HEK293 (cell line): ENCODE data around the gene FBXO10.

Experiments
- CTCF ChIA-PET: fragments of 350-600 bp; formaldehyde crosslinking; extraction: SDS; loops from one replicate; lab custom pipeline; 2021; ENCODE audit warnings: antibody characterized with exemption; lab: Yijun Ruan, JAX
- POLR2A ChIA-PET: fragments of 300-600 bp; formaldehyde crosslinking; extraction: SDS; loops from one replicate; lab custom pipeline; 2020; ENCODE audit warnings: antibody characterized with exemption, inconsistent platforms; lab: Yijun Ruan, JAX
- H3K27ac ChIP-seq: fragments of 200-500 bp; sonication (Bioruptor generic); 2 replicates; pipeline ENCODE4 v1.5.1; 2014; ENCODE audit warnings: low read depth, low read length, control low read depth, inconsistent platforms; ENCODE audit errors: extremely low read depth
- H3K36me3 ChIP-seq, 2 experiments: fragments of 200-500 bp in 1 of 2; sonication (Bioruptor generic) in 1 of 2; 1 replicate in 1 of 2; 2 replicates in 1 of 2; pipeline ENCODE4 v1.5.1; 2014 to 2017; ENCODE audit warnings: inconsistent platforms in 2 of 2, low read length in 2 of 2; ENCODE audit not compliant: control insufficient read depth in 2 of 2, insufficient read depth in 1 of 2
- H3K4me1 ChIP-seq: fragments of 200-500 bp; sonication (Bioruptor generic); 2 replicates; pipeline ENCODE4 v1.5.1; 2014; ENCODE audit warnings: mild to moderate bottlenecking, low read length, inconsistent platforms; ENCODE audit not compliant: control insufficient read depth, insufficient read depth
- H3K4me3 ChIP-seq: 2 replicates; pipeline ENCODE4 v1.5.1; 2011; ENCODE audit warnings: low read depth, mild to moderate bottlenecking, control low read depth, low read length, moderate library complexity
- H3K9me3 ChIP-seq: fragments of 200-500 bp; sonication (Bioruptor generic); 2 replicates; pipeline ENCODE4 v1.5.1; 2014; ENCODE audit warnings: low read depth, low read length, inconsistent platforms; ENCODE audit not compliant: control insufficient read depth, insufficient read depth
- HOXD13 ChIP-seq: sonication (generic); formaldehyde crosslinking; IDR thresholded peaks from 2 replicates; pipeline ENCODE4 v1.8.0; 2022; ENCODE audit warnings: missing genetic modification reagents, borderline replicate concordance
- KLF17 ChIP-seq: fragments of 450-650 bp; formaldehyde crosslinking; IDR thresholded peaks from 2 replicates; pipeline ENCODE4 v1.5.1; 2016; ENCODE audit warnings: missing biosample characterization, missing genetic modification characterization
- REPIN1 ChIP-seq: fragments of 450-650 bp; formaldehyde crosslinking; IDR thresholded peaks from 2 replicates; pipeline ENCODE4 v1.5.1; 2017; ENCODE audit warnings: missing biosample characterization, missing genetic modification characterization, low read depth
- SCRT1 ChIP-seq: fragments of 450-650 bp; formaldehyde crosslinking; IDR thresholded peaks from 2 replicates; pipeline ENCODE4 v1.5.1; 2016; ENCODE audit warnings: missing biosample characterization, missing genetic modification characterization, borderline replicate concordance
- SP7 ChIP-seq: fragments of 450-650 bp; formaldehyde crosslinking; IDR thresholded peaks from 2 replicates; pipeline ENCODE4 v1.5.1; 2016; ENCODE audit warnings: missing biosample characterization, missing genetic modification characterization
- TCF7L2 ChIP-seq: IDR thresholded peaks from 2 replicates; pipeline ENCODE4 v1.6.1; 2011; ENCODE audit warnings: low read depth, mild to moderate bottlenecking, inconsistent platforms, low read length, moderate library complexity, borderline replicate concordance
- YY1 ChIP-seq: fragments of 450-650 bp; formaldehyde crosslinking; IDR thresholded peaks from 2 replicates; pipeline ENCODE4 v1.5.1; 2018; ENCODE audit warnings: missing biosample characterization, missing genetic modification characterization
- ZBTB17 ChIP-seq: fragments of 450-650 bp; formaldehyde crosslinking; IDR thresholded peaks from 2 replicates; pipeline ENCODE4 v1.5.1; 2016; ENCODE audit warnings: missing biosample characterization, missing genetic modification characterization
- ZFHX2 ChIP-seq: fragments of 450-650 bp; formaldehyde crosslinking; conservative IDR thresholded peaks from 2 replicates; pipeline ENCODE4 v1.5.1; 2016; ENCODE audit warnings: missing biosample characterization, missing genetic modification characterization
- ZNF10 ChIP-seq: fragments of 450-650 bp; formaldehyde crosslinking; IDR thresholded peaks from 2 replicates; pipeline ENCODE4 v1.5.1; 2017; ENCODE audit warnings: missing biosample characterization, missing genetic modification characterization
- ZNF138 ChIP-seq: fragments of 450-650 bp; formaldehyde crosslinking; IDR thresholded peaks from 2 replicates; pipeline ENCODE4 v1.5.1; 2016; ENCODE audit warnings: missing biosample characterization, missing genetic modification characterization, borderline replicate concordance
- ZNF140 ChIP-seq: fragments of 450-650 bp; formaldehyde crosslinking; IDR thresholded peaks from 2 replicates; pipeline ENCODE4 v1.5.1; 2016; ENCODE audit warnings: missing biosample characterization, missing genetic modification characterization
- ZNF16 ChIP-seq: fragments of 450-650 bp; formaldehyde crosslinking; IDR thresholded peaks from 2 replicates; pipeline ENCODE4 v1.5.1; 2016; ENCODE audit warnings: low read depth, missing biosample characterization, missing genetic modification characterization
- ZNF174 ChIP-seq: fragments of 450-650 bp; formaldehyde crosslinking; IDR thresholded peaks from 2 replicates; pipeline ENCODE4 v1.5.0; 2017; ENCODE audit warnings: missing biosample characterization, mild to moderate bottlenecking, missing genetic modification characterization
- ZNF184 ChIP-seq: fragments of 450-650 bp; IDR thresholded peaks from 2 replicates; pipeline ENCODE4 v1.5.1; 2018; ENCODE audit warnings: missing biosample characterization, mild to moderate bottlenecking, missing genetic modification characterization
- ZNF211 ChIP-seq: fragments of 450-650 bp; formaldehyde crosslinking; IDR thresholded peaks from 2 replicates; pipeline ENCODE4 v1.5.1; 2016; ENCODE audit warnings: low read depth, missing biosample characterization, missing genetic modification characterization
- ZNF274 ChIP-seq, 2 experiments: fragments of 200-500 bp in 1 of 2; fragments of 450-650 bp in 1 of 2; sonication (Bioruptor generic) in 1 of 2; formaldehyde crosslinking in 1 of 2; IDR thresholded peaks; 2 replicates each; pipeline versions ENCODE4 v1.5.1 to v1.6.1; 2014 to 2016; ENCODE audit warnings: borderline replicate concordance in 1 of 2, inconsistent platforms in 1 of 2, low read length in 1 of 2, missing biosample characterization in 1 of 2, missing genetic modification characterization in 1 of 2
- ZNF302 ChIP-seq: fragments of 450-650 bp; formaldehyde crosslinking; IDR thresholded peaks from 2 replicates; pipeline ENCODE4 v1.5.1; 2016; ENCODE audit warnings: missing biosample characterization, missing genetic modification characterization, low read depth
- ZNF354C ChIP-seq: fragments of 450-650 bp; formaldehyde crosslinking; IDR thresholded peaks from 2 replicates; pipeline ENCODE4 v1.5.1; 2016; ENCODE audit warnings: missing biosample characterization, missing genetic modification characterization, low read depth, borderline replicate concordance
- ZNF362 ChIP-seq: fragments of 450-650 bp; formaldehyde crosslinking; IDR thresholded peaks from 2 replicates; pipeline ENCODE4 v1.5.1; 2016; ENCODE audit warnings: missing biosample characterization, missing genetic modification characterization
- ZNF510 ChIP-seq: fragments of 450-650 bp; formaldehyde crosslinking; IDR thresholded peaks from 2 replicates; pipeline ENCODE4 v1.5.1; 2018; ENCODE audit warnings: mild to moderate bottlenecking, missing genetic modification characterization, missing biosample characterization; ENCODE audit not compliant: insufficient replicate concordance
- ZNF529 ChIP-seq: fragments of 450-650 bp; formaldehyde crosslinking; IDR thresholded peaks from 2 replicates; pipeline ENCODE4 v1.5.1; 2017; ENCODE audit warnings: missing genetic modification characterization, missing biosample characterization; ENCODE audit not compliant: insufficient replicate concordance
- ZNF561 ChIP-seq: fragments of 450-650 bp; IDR thresholded peaks from 2 replicates; pipeline ENCODE4 v1.5.1; 2018; ENCODE audit warnings: missing biosample characterization, missing genetic modification characterization, borderline replicate concordance
- ZNF629 ChIP-seq: fragments of 450-650 bp; formaldehyde crosslinking; IDR thresholded peaks from 2 replicates; pipeline ENCODE4 v1.5.1; 2017; ENCODE audit warnings: missing biosample characterization, missing genetic modification characterization
- ZNF654 ChIP-seq: fragments of 450-650 bp; formaldehyde crosslinking; IDR thresholded peaks from 2 replicates; pipeline ENCODE4 v1.5.1; 2016; ENCODE audit warnings: low read depth, missing biosample characterization, missing genetic modification characterization
- ZNF677 ChIP-seq: fragments of 450-650 bp; IDR thresholded peaks from 2 replicates; pipeline ENCODE4 v1.5.0; 2018; ENCODE audit warnings: missing biosample characterization, mild to moderate bottlenecking, missing genetic modification characterization, moderate library complexity
- ZSCAN30 ChIP-seq: fragments of 450-650 bp; IDR thresholded peaks from 2 replicates; pipeline ENCODE4 v1.5.1; 2018; ENCODE audit warnings: missing biosample characterization, mild to moderate bottlenecking, missing genetic modification characterization, moderate library complexity
- ZSCAN4 ChIP-seq: fragments of 450-650 bp; formaldehyde crosslinking; IDR thresholded peaks from 2 replicates; pipeline ENCODE4 v1.5.1; 2017; ENCODE audit warnings: missing biosample characterization, missing genetic modification characterization
- ZXDB ChIP-seq: fragments of 450-650 bp; formaldehyde crosslinking; IDR thresholded peaks from 2 replicates; pipeline ENCODE4 v1.5.1; 2016; ENCODE audit warnings: missing biosample characterization, missing genetic modification characterization
- TF ChIP-seq, protein P1 (sequence below): fragments of 450-650 bp; formaldehyde crosslinking; IDR thresholded peaks from 2 replicates; pipeline ENCODE4 v1.5.1; 2016; ENCODE audit warnings: missing biosample characterization, missing genetic modification characterization, low read depth

FBXO10 gene

DNA sequence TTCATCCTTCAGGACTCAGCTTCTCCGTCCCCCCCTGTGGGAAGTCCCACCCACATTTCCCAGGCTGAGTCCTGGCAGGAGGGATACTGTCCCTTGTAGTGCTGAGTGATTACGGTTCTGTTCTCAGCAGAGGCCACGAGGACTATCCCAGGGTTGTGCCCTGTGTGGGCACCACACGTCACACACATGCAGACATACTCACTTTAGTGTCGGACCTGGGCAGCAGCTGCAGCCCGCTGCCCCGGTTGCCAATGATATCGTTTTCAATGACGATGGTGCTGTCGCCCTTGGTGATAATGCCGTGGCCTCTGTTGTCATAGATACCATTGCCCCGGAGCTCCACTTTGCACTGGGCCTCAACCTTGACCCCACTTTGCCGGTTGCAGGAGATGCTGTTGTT is 58.3 kb downstream of the FBXO10 start:
- CTCF ChIA-PET: no interaction called here
- Histone ChIP-seq H3K9me3 (no peaks in the 10 kb centered on the region), H3K36me3 (peaks cover 3 to 60% of the 10 kb centered on the region in 2 experiments; a peak in 2 of 3 replicates), H3K27ac (no peak overlapping the region), H3K4me3 (no peak overlapping the region), H3K4me1 (no peaks in the 10 kb centered on the region)
- no peak for TF ChIP-seq ZFHX2 (tag by site-specific recombination)
- TF ChIP-seq ZBTB17 (tag by site-specific recombination): no peak
- no peak for TF ChIP-seq ZNF174 (tag by site-specific recombination)
- no peak for TF ChIP-seq ZNF140 (tag by site-specific recombination)
- no peak for TF ChIP-seq ZNF354C (tag by site-specific recombination)
- no peak for TF ChIP-seq ZNF211 (tag by site-specific recombination)
- TF ChIP-seq YY1: no peak
- no peak for TF ChIP-seq KLF17 (tag by site-specific recombination)
- no peak for TF ChIP-seq ZNF274 (IDR thresholded peaks at IDR 0.05; ENCODE audit: low read length)
- TF ChIP-seq ZNF274 (tag by site-specific recombination; IDR thresholded peaks at IDR 0.05; ENCODE audit: borderline replicate concordance): no peak
- TF ChIP-seq ZNF529 (tag by site-specific recombination): no peak
- no peak for TF ChIP-seq ZNF677 (tag by site-specific recombination)
- no peak for TF ChIP-seq ZXDB (tag by site-specific recombination)
- no peak for TF ChIP-seq ZNF629 (tag by site-specific recombination)
- no peak for TF ChIP-seq ZNF138 (tag by site-specific recombination)
- TF ChIP-seq REPIN1 (tag by site-specific recombination): no peak
- no peak for TF ChIP-seq TCF7L2
- no peak for TF ChIP-seq ZSCAN30 (tag by site-specific recombination)
- TF ChIP-seq ZNF510 (tag by site-specific recombination): no peak
- POLR2A ChIA-PET: no interaction called here

DNA sequence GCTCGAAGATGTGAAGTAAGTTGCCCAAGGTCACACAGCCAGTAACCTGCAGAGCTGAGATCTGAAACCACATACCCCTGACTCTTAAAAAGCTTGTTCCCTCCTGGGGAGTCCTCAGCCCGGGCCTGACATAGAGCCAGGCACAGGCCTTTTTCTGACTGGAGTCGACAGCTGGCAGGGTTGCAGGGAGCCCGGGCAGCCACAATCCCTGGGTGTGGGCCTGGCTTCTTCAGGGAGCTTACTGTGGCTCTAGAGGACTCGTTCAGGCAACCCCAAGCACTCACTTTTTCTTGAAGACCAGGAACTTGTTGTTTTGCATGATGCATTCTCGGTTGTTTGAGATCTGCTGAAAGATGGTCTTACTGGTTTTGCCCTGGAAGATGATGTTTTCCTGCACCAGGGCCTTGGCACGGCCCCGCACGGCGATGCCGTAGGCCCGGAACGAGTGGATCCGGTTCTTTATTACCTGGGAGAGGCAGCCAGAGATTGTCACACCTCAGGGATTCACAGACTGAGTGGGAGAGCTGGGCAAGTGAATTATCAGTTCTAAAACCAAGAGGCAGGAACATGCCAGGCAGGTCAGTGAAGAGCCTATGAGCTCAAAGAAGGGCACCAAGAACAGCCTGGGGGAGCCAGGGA is 60.4 kb downstream of the FBXO10 start:
- TF ChIP-seq ZNF362: no peak
- TF ChIP-seq ZNF184 (tag by site-specific recombination): no peak
- no peak for TF ChIP-seq TCF7L2
- TF ChIP-seq SCRT1: no peak
- no peak for TF ChIP-seq ZNF140 (tag by site-specific recombination)
- no peak for TF ChIP-seq ZNF10 (tag by site-specific recombination)
- TF ChIP-seq, protein P1, sequence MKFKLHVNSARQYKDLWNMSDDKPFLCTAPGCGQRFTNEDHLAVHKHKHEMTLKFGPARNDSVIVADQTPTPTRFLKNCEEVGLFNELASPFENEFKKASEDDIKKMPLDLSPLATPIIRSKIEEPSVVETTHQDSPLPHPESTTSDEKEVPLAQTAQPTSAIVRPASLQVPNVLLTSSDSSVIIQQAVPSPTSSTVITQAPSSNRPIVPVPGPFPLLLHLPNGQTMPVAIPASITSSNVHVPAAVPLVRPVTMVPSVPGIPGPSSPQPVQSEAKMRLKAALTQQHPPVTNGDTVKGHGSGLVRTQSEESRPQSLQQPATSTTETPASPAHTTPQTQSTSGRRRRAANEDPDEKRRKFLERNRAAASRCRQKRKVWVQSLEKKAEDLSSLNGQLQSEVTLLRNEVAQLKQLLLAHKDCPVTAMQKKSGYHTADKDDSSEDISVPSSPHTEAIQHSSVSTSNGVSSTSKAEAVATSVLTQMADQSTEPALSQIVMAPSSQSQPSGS: no peak
- TF ChIP-seq SP7 (tag by site-specific recombination): no peak
- no peak for TF ChIP-seq ZSCAN4
- TF ChIP-seq ZNF561 (tag by site-specific recombination): no peak
- TF ChIP-seq ZNF16: no peak
- TF ChIP-seq ZNF302 (tag by site-specific recombination): no peak
- TF ChIP-seq HOXD13: no peak
- TF ChIP-seq ZNF654: no peak
- H3K27ac ChIP-seq: no peak overlapping the region
- no peaks in the 10 kb centered on the region for H3K9me3 ChIP-seq
- H3K4me1 ChIP-seq: no peaks in the 10 kb centered on the region
- no peak overlapping the region for H3K4me3 ChIP-seq
- ChIA-PET CTCF (no interaction called here), POLR2A (interaction anchor here (0.6 to 0.7 kb wide), 2 partner anchors 30 to 84 kb away, joined by 3 read pairs; partner anchors contain the start of gene POLR1E)
- H3K36me3 ChIP-seq: peaks cover 2 to 50% of the 10 kb centered on the region in 2 experiments; a peak in 2 of 3 replicates
